Endothelial cell of umbilical vein (primary cell): ENCODE data around the gene CEBPB.

Experiments
- EZH2 ChIP-seq: IDR thresholded peaks from 2 replicates; pipeline ENCODE4 v1.6.1; 2012; ENCODE audit warnings: borderline replicate concordance, low read depth, mild to moderate bottlenecking, moderate library complexity, low read length, inconsistent platforms; ENCODE audit not compliant: severe bottlenecking
- FOS ChIP-seq: IDR thresholded peaks from 2 replicates; pipeline ENCODE4 v1.6.1; 2011; ENCODE audit warnings: mild to moderate bottlenecking, low read length, moderate library complexity, borderline replicate concordance; ENCODE audit not compliant: insufficient read depth
- MYC ChIP-seq: IDR thresholded peaks from one replicate; pipeline ENCODE4 v1.6.1; 2011; ENCODE audit warnings: mild to moderate bottlenecking, low read depth, low read length
- POLR2A ChIP-seq: IDR thresholded peaks from 2 replicates; pipeline ENCODE4 v1.6.1; 2012; ENCODE audit warnings: low read depth, mild to moderate bottlenecking, control low read depth, low read length
- POLR2AphosphoS5 ChIP-seq: IDR thresholded peaks from 2 replicates; pipeline ENCODE4 v1.6.1; 2012; ENCODE audit warnings: low read depth, mild to moderate bottlenecking, control low read depth, low read length, moderate library complexity; ENCODE audit not compliant: insufficient read depth
- TF ChIP-seq, protein P1 (sequence below), 2 donors: IDR thresholded peaks; 1 replicate in 1 of 2; 2 replicates in 1 of 2; pipeline ENCODE4 v1.5.1; 2011; ENCODE audit warnings: low read length in 2 of 2, mild to moderate bottlenecking in 2 of 2, moderate library complexity in 2 of 2, control low read depth in 1 of 2, inconsistent platforms in 1 of 2, low read depth in 1 of 2; ENCODE audit not compliant: insufficient read depth in 1 of 2; ENCODE audit errors: extremely low read depth in 1 of 2
- TF ChIP-seq, protein P2 (sequence below): IDR thresholded peaks from 2 replicates; pipeline ENCODE4 v1.6.1; 2011; ENCODE audit not compliant: insufficient read depth, insufficient read length

DNA sequence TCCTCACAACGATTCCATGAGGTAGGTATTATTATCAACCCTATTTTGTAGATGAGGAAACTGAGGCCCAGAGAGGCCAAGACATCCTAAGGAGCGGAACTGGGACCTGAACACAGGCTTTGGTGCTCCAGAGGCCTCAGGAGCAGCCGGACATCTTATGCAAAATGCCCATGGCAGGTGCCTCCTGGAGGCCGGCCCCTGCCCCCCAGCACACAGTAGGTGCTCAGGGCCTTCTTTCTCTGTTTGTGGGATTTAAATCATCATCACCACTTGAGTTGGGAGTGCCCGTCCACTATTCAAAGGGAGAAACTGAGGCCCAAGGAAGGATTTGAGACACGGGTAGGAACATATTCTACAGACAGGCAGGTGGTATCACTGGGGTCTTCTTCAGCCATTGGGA, 41.2 kb downstream of the CEBPB start:
- TF ChIP-seq, protein P1, sequence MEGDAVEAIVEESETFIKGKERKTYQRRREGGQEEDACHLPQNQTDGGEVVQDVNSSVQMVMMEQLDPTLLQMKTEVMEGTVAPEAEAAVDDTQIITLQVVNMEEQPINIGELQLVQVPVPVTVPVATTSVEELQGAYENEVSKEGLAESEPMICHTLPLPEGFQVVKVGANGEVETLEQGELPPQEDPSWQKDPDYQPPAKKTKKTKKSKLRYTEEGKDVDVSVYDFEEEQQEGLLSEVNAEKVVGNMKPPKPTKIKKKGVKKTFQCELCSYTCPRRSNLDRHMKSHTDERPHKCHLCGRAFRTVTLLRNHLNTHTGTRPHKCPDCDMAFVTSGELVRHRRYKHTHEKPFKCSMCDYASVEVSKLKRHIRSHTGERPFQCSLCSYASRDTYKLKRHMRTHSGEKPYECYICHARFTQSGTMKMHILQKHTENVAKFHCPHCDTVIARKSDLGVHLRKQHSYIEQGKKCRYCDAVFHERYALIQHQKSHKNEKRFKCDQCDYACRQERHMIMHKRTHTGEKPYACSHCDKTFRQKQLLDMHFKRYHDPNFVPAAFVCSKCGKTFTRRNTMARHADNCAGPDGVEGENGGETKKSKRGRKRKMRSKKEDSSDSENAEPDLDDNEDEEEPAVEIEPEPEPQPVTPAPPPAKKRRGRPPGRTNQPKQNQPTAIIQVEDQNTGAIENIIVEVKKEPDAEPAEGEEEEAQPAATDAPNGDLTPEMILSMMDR (IDR thresholded peaks at IDR 0.05; ENCODE audit: extremely low read depth in 1 of 2, insufficient read depth in 1 of 2, low read depth in 1 of 2, low read length in 2 of 2) = no peak
- TF ChIP-seq MYC (no peak), POLR2AphosphoS5 (no peak), EZH2 (no peak), POLR2A (no peak), FOS (no peak)
- TF ChIP-seq, protein P2, sequence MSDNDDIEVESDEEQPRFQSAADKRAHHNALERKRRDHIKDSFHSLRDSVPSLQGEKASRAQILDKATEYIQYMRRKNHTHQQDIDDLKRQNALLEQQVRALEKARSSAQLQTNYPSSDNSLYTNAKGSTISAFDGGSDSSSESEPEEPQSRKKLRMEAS = no peak
